Germinal center (tissue), 1 donor: Measurements from ENCODE around the gene PLEKHH2.

Experiments
- DNase-seq: peaks from one replicate; pipeline ENCODE4 v3.0.0; 2012; ENCODE audit warnings: mixed read lengths, low spot score

PLEKHH2 gene

DNA sequence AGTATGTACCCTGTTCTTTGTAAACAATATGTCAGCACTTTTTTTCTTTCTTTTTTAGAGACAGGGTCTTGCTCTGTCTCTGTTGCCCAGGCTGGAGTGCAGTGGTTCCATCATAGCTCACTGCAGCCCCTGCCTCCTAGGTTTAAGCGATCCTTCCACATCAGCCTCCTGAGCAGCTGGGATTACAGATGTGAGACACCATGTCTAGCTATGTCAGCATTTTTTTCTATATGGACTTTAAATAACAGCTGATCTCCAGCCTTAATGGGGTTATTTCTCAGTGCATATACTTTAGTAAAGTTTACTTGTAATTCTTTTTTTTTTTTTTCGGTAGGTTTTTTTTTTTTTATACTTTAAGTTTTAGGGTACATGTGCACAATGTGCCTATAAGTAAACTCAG lies 174.9 kb downstream of the PLEKHH2 start:
- no peak for DNase-seq

DNA sequence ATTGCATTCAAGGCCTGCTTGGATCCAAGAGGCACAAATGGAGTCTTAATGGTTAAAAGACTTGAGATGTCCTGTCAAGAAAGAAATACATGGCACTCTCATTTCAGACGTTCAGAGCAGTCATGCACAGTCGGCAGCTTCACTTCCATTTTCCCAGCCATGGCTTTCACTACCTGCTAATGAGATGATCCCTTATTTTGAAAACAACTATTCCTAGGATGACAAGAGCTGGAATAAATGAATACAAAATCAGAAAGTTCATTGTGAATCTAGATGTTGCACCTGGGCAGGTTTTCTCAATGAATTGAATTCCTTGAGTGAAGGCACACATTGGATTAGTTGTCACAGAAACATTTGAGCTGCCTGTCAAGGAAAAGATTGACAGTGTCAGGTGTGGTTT lies 175.9 kb downstream of the PLEKHH2 start:
- no peak for DNase-seq

DNA sequence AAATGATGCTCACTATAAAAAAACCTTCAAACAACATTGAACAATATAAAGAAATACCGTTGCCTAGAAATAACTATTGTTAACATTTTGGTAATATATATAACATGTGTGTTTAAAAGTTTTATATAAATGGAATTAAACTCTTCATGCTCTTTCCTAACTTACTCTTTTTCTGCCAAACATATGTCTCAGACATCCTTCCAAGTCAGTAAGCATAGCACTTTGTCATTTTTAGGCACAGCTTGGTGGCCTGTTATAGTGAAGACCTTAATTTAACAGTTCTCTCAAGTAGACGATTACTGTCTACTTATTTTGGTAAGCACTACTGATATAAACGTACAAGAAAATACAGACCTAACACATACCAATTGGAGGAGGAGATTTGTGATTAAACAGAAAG lies 177.7 kb downstream of the PLEKHH2 start:
- DNase-seq, result no peak
